ES-I3 (cell line): Measurements from ENCODE around the gene ARHGEF4.

Experiments
- H3K36me3 ChIP-seq: 2 replicates; pipeline ENCODE4 v1.6.1; 2013; ENCODE audit warnings: mild to moderate bottlenecking, low read length, control low read depth, moderate library complexity; ENCODE audit not compliant: insufficient read depth
- H3K4me1 ChIP-seq: 2 replicates; pipeline ENCODE4 v1.6.1; 2013; ENCODE audit warnings: mild to moderate bottlenecking, control low read depth, low read length; ENCODE audit not compliant: insufficient read depth
- H3K9ac ChIP-seq: 2 replicates; pipeline ENCODE4 v1.6.1; 2013; ENCODE audit warnings: low read depth, mild to moderate bottlenecking, low read length, moderate library complexity
- H3K9me3 ChIP-seq: 2 replicates; pipeline ENCODE4 v1.6.1; 2013; ENCODE audit warnings: mild to moderate bottlenecking, low read length, moderate library complexity; ENCODE audit not compliant: control insufficient read depth, insufficient read depth

Gene ARHGEF4

GRCh38 chr2:131093006-131093695, 256.4 kb downstream of the ARHGEF4 start, which contains the start of gene FAM168B:
Gene FAM168B, minus strand, starts transcription at chr2:131093460. Its CDS starts 10,814 bp downstream, at chr2:131082646.
- peak within 1 kb of the TSS; percentile 92 for H3K9ac ChIP-seq
- H3K36me3 ChIP-seq = peaks cover 8% of the 10 kb centered on the region; the same call in 1 of the 2 replicates
- H3K4me1 ChIP-seq = no peaks in the 10 kb centered on the region
- no peaks in the 10 kb centered on the region for H3K9me3 ChIP-seq

- no peaks in the 10 kb centered on the region for H3K4me1 ChIP-seq
- no peaks in the 10 kb centered on the region for H3K9me3 ChIP-seq
- H3K36me3 ChIP-seq = peaks cover 1% of the 10 kb centered on the region; the same call in 1 of the 2 replicates
- H3K9ac ChIP-seq = peak overlapping the region; percentile 92
These were observed 257.2 kb downstream of the ARHGEF4 start for GRCh38 chr2:131093696-131094462.

- Histone ChIP-seq H3K4me1 (no peaks in the 10 kb centered on the region), H3K36me3 (no peaks in the 10 kb centered on the region), H3K9ac (peak overlapping the region; percentile 92; the same call in 1 of the 2 replicates), H3K9me3 (no peaks in the 10 kb centered on the region)
These were observed 258.0 kb downstream of the ARHGEF4 start for GRCh38 chr2:131094463-131095281.
